ENCODE measurements around the gene GNG11.
"Not testable (repeated sequence)": the region's sequence is repeated elsewhere in the genome, so short reads cannot be mapped to it uniquely, and the experiment has no call there.

Gene GNG11

DNA sequence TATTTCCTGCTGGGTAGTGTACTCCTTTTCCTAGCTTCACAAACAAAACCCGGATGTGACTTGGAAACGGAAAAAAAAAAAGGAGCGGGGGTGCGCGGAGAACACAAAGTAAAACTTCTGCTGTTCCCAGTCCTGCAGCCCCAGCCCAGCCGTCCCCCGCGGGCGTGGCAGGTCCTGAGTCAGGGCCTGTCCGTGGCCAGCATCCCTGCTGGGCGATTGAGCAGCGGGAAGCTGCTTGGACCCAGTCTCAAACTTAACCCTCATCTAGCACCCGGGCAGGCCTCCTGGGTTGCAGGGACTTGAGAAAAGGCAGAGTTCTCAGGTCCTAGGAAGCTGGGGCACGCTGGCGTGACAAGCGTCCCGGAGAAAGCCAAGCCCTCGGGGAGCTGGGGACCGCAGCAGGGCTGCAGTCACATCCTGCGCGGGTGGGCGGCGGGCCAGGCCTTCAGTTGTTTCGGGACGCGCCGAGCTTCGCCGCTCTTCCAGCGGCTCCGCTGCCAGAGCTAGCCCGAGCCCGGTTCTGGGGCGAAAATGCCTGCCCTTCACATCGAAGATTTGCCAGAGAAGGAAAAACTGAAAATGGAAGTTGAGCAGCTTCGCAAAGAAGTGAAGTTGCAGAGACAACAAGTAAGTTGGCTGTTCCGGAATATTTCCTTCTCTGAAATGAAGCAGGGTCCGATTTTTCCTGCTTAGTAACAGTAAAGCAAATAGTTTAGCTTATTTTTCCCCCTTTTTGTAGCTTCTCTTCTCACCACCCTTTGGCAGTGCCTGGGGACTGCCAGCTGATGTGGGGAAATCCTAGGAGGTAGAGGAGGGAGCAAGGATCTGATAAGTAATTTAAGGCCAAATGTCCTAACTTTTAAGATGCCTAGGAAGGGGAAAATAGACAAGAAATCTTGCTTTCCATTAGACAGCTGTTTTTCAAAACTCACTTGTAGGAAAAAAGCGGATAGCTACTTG lies at the start of gene GNG11:
GNG11 (plus strand) TSS at position 129 of the 960 bp plus-strand sequence; CDS start at position 532, 403 bp downstream.
- DNase-seq: no peak

GRCh38 chr7:93873998-93874574 lies 47.4 kb upstream of the GNG11 start:
- no peak for DNase-seq

DNA sequence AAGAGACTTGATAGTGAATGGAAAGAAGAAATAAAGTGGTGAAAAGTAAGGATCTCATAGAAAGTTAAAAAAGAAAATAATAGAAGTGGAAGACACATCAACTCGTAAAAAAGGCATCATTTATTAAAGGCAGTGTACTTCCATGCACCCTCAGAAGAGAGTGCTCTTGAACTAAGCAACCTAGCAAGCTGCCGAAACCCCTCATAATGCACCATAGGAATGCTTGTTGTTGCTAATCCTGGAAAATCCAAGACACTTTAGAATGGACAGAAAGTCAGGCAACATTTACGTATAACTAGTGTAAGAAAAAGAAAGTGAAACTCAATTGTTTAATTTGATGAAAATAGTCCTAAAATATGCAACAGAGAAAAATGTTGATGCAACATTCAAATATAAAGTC lies 43.8 kb upstream of the GNG11 start:
- DNase-seq: no peak

GRCh38 chr7:93879356-93879755 lies 42.2 kb upstream of the GNG11 start:
- no peak for DNase-seq

DNA sequence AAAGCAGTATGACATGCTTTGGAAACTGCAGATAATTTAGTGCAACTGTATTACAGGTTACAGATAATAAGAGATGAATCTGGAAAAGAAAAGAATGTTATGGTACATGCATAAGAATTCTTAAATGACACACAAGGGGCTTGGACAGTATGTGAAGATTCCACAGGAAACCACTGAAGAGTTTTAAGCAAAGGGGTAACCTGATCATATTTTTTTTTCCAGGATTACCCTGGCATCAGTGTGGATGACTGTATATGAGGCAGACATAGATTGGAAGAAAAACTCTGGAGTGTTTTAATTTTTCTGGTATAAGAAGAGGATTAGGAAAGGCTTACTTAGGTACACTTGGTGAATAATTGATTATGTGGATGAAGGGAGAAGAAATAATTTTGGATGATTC lies 39.1 kb upstream of the GNG11 start:
- DNase-seq: no peak

DNA sequence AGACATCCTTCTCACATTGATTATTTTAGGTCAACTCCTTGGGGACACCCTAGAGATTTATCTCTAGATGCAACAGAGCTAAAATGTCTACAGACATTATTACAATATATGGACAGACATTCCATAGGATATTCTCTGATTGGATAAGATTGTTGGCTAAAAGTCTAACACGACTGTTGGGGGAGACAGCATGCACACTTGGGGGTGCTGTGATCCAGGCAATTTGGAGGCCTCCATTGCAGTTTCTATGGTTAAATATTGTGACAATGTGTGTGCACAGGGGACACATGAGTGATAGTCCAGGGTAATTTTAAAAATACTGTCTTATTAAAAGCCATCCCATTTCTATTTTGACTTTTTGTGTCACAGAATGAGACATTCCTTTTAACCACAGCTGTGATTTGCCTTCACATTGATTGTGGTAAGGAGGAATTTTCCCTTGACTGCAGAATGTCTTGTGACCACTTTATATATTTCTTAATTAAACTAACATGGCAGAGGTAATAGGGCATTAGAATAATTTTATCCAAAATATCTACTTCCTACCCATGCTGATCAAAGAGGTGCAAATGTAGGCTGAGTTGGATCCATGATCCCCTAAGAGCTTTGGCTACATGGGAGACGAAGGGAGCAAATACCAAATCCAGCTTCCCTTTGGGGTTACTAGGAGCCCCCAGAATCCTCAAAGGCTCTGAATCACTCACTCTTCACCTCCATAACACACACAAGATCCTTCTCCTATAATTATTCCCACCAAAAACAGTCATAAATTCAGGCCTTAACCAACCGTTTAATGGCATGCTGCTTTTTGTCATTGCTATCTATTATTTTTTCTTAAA lies 38.2 kb upstream of the GNG11 start:
- DNase-seq: no peak

- DNase-seq: no peak
Observed at GRCh38 chr7:93883917-93884345, 37.6 kb upstream of the GNG11 start.

GRCh38 chr7:93884541-93884940 lies 37.0 kb upstream of the GNG11 start:
- no peak for DNase-seq

- DNase-seq: no peak
Observed at GRCh38 chr7:93889261-93889660, 32.3 kb upstream of the GNG11 start.

GRCh38 chr7:93890041-93890463 lies 31.5 kb upstream of the GNG11 start:
- DNase-seq: no peak

DNA sequence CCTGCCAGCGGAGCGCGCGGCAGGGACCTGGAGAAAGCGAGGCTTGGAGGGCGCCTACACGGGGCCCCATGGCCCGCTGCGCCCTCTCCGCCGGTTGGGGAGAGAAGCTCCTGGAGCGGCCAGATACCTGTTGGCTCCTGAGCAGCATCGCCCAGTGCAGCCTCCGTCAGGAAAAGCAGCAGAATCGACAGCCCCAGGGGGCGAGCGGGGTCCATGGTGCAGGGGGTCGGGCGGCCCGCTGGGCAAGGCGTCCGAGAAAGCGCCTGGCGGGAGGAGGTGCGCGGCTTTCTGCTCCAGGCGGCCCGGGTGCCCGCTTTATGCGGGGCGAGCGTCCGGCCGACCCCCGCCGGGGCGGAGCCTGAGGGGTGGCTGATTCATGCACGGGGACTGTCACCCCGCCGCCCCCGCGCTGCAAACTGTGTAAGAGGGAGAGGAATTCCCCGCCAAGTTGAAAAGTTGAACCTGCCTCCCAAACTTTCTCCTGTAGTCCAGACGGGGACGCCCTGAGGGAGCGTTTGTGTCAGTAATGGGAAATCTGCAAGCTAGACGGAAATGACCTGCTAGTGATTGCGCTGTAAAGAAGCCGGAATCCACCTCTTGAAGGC lies 31.0 kb upstream of the GNG11 start, which contains the start of gene TFPI2:
TFPI2 (minus strand) TSS at position 290 of the 605 bp plus-strand sequence; CDS start at position 215, 75 bp downstream.
- no peak for DNase-seq

DNA sequence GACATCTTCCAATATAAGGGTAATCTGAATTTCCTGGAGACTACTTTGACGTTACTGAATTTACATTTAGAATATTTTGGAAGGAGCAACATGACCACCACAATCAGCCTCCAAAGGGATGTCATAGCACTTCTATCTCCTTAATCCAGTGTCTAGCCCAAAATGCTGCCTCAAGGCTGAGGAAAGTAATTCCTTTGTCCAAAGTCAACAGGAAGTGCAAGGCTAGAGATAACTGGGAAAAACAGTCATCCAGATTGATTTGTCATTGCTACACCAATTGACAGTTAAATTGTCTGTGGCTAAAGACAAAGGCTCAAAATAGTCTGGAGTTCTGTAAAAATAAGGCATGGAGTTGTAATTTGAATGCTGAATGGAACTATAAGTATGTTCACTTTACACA lies 27.1 kb upstream of the GNG11 start:
- DNase-seq: no peak

GRCh38 chr7:93894966-93895640 lies 26.4 kb upstream of the GNG11 start:
- peak; percentile 91 for DNase-seq

GRCh38 chr7:93895859-93896600 lies 25.5 kb upstream of the GNG11 start:
- no peak for DNase-seq

DNA sequence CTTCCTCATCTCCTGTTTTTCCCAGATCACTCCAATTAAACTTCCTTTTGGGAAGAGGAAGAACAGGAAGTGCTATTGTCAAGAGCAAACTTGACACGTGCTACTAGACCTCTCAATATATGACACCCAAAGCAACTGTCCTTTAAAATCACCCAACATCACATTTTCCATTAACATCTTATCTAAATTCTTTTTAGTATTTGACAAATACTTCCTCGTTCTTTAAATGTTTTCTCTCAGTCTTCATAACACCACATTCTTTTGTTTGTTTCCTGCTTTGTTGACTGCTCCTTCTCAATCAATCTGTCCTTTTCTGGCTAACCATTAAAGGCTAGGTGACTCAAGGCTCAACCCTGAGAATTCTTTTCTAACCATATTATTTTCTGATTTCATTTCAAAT lies 23.9 kb upstream of the GNG11 start:
- DNase-seq: no peak

- no peak for DNase-seq
Observed at GRCh38 chr7:93902777-93903423, 18.6 kb upstream of the GNG11 start.

- DNase-seq: no peak
Observed at GRCh38 chr7:93906267-93906666, 15.3 kb upstream of the GNG11 start, which contains the start of gene GNGT1. Gene GNGT1, plus strand, starts transcription at chr7:93906567. Its CDS starts 180 bp downstream, at chr7:93906747.

GRCh38 chr7:93910076-93910994 lies 11.2 kb upstream of the GNG11 start:
- DNase-seq: no peak

DNA sequence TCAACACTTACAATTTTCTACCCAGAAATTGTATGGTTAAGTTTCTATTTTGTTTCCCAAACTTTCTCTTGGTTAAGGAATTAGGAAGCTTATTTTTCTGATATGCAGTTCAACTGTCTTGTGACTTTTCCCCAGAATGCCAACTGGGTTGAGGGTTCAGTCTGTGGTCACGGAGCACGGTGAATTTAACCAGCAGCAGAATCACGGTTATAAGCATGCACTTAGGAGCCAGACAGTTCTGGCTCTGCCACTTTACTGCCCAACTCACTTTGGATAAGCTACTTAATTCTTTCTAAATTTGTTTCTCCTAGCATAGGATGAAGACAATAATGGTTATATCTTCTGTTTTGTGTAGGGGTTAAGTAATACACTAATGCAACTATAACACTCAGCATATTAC lies 10.3 kb upstream of the GNG11 start:
- DNase-seq: not testable (repeated sequence)

GRCh38 chr7:93911661-93912060 lies 9.9 kb upstream of the GNG11 start:
- not testable (repeated sequence) for DNase-seq
